Measurements from ENCODE around the gene FMN1. TPM values are rescaled to one million over a fixed set of nuclear protein-coding genes. Genes with fewer than 3 reads are reported as not detected.

FMN1 gene
- total and polyA plus RNA-seq, 7 donors = 0.21 to 20.0 (median 2.5) TPM

DNA sequence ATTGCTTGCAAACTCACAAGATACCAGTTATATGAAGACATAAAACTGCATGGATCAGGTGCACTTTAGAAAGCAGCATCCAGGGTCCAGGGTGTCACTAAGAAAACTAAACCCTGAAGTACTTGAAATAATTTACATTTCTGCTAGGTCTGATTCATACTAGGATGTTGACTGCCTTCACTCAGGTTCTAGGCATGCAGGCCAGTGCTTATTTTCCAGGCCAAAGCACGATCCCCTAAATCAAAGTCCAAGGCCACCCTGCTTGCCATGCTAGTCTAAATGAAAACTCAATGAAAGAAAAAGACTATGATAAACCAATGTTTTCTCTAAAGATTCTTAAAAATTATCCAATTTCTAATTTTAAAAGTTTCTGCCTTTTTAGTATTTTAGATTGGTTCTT is 427.3 kb downstream of the FMN1 start:
- ATAC-seq (no peak), DNase-seq (no peak)
- 88 to 95% (median 89%) methylated on average over 1 of the region's 1 CpG for WGBS, 3 donors
- no peaks in the 10 kb centered on the region for H3K4me1 ChIP-seq
- no peaks in the 10 kb centered on the region for H3K36me3 ChIP-seq (ENCODE audit: insufficient read depth in 1 of 2, low read depth in 1 of 2)
- no peaks in the 10 kb centered on the region for H3K27me3 ChIP-seq (ENCODE audit: insufficient read depth in 3 of 3, low read length in 2 of 3)
- H3K4me3 ChIP-seq = no peak overlapping the region
- H3K9me3 ChIP-seq = no peaks in the 10 kb centered on the region
- no peak overlapping the region for H3K27ac ChIP-seq
- intact Hi-C loops (cut with DNase I) = no loop called here
- TF ChIP-seq CTCF (IDR thresholded peaks at IDR 0.05) = no peak

DNA sequence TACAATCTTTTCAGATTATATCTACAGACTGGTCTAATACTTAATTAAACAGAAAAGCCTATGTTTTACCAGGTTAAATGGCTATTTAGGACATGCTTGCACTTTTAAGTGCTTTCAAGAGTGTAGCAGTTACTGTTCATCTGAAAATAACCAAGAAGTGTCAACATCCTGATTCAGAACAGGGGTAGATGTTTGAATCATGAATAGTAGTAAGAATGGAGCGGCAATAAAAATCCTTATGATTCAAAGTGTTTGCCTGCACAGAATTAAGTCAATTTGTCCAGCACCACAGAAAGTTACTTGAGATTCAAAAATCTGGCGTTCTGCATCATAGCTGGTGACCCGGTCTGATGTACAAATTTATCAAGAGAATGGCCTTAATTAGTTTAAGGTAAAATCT is 428.4 kb downstream of the FMN1 start:
- Histone ChIP-seq H3K4me1 (no peaks in the 10 kb centered on the region), H3K4me3 (no peak overlapping the region), H3K36me3 (ENCODE audit: insufficient read depth in 1 of 2, low read depth in 1 of 2) (no peaks in the 10 kb centered on the region), H3K27ac (no peak overlapping the region), H3K27me3 (ENCODE audit: insufficient read depth in 3 of 3, low read length in 2 of 3) (no peaks in the 10 kb centered on the region), H3K9me3 (no peaks in the 10 kb centered on the region)
- 78 to 81% (median 81%) methylated on average over 3 of the region's 3 CpGs for WGBS, 3 donors
- no peak for TF ChIP-seq CTCF (IDR thresholded peaks at IDR 0.05)
- intact Hi-C loops (cut with DNase I) = no loop called here
- DNase-seq = no peak
- ATAC-seq = no peak

DNA sequence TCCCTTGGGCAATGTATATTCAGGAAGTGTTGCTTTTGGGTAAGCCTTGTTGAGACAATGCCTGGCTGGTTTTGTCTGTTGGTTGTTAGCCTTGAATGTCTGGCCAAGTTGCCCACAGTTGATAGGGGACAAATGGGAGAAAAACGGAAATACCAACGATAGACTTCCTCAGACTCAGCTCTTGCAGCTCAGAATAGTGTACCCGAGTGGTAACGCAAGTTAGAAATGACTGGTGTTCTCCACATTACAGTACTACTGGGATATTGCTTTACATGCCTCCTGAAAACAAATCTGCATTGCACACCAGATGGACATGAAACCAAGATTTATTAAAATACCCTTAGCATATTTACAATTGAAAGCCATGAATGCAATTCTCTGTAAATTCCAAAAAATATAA is 429.3 kb downstream of the FMN1 start:
- Histone ChIP-seq H3K27ac (no peak overlapping the region), H3K4me3 (no peak overlapping the region), H3K36me3 (ENCODE audit: insufficient read depth in 1 of 2, low read depth in 1 of 2) (no peaks in the 10 kb centered on the region), H3K9me3 (no peaks in the 10 kb centered on the region), H3K4me1 (no peaks in the 10 kb centered on the region), H3K27me3 (ENCODE audit: insufficient read depth in 3 of 3, low read length in 2 of 3) (peaks cover 0 to 3% (median 0%) of the 10 kb centered on the region in 3 donors)
- WGBS, 3 donors = 59 to 66% (median 61%) methylated on average over 4 of the region's 4 CpGs
- intact Hi-C loops (cut with DNase I) = no loop called here
- DNase-seq (no peak), ATAC-seq (no peak)
- no peak for TF ChIP-seq CTCF (IDR thresholded peaks at IDR 0.05)

GRCh38 chr15:32763295-32763694 is 431.2 kb downstream of the FMN1 start:
- H3K27me3 ChIP-seq (ENCODE audit: insufficient read depth in 3 of 3, low read length in 2 of 3) = peaks cover 0 to 3% (median 0%) of the 10 kb centered on the region in 3 donors
- intact Hi-C loops (cut with DNase I) = no loop called here
- no peak for TF ChIP-seq CTCF (IDR thresholded peaks at IDR 0.05)
- H3K4me3 ChIP-seq = no peak overlapping the region
- no peak overlapping the region for H3K27ac ChIP-seq
- H3K36me3 ChIP-seq (ENCODE audit: insufficient read depth in 1 of 2, low read depth in 1 of 2) = no peaks in the 10 kb centered on the region
- H3K9me3 ChIP-seq = no peaks in the 10 kb centered on the region
- WGBS, 3 donors = 81 to 89% (median 86%) methylated on average over 1 of the region's 1 CpG
- DNase-seq (no peak), ATAC-seq (no peak)
- H3K4me1 ChIP-seq = no peaks in the 10 kb centered on the region

DNA sequence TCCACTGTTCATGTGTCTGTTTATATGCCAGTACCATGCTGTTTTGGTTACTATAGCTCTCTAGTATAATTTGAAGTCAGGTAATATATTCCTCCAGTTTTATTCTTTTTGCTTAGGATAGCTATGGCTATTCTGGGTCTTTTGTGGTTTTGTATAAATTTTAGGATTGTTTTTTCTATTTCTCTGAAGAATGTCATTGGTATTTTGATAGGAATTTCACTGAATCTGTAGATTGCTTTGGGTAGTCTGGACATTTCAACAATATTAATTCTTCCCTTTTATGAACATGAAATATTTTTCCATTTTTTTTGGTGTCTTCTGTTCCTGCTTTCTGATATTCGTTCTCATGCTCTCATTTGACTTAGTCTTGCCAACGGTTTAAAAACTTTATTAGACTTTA is 437.1 kb downstream of the FMN1 start:
- Histone ChIP-seq H3K4me3 (no peak overlapping the region), H3K27me3 (ENCODE audit: insufficient read depth in 3 of 3, low read length in 2 of 3) (peaks cover 0 to 3% (median 0%) of the 10 kb centered on the region in 3 donors), H3K9me3 (no peaks in the 10 kb centered on the region), H3K4me1 (no peaks in the 10 kb centered on the region), H3K27ac (no peak overlapping the region), H3K36me3 (ENCODE audit: insufficient read depth in 1 of 2, low read depth in 1 of 2) (no peaks in the 10 kb centered on the region)
- intact Hi-C loops (cut with DNase I) = no loop called here
- ATAC-seq = no peak
- TF ChIP-seq CTCF (IDR thresholded peaks at IDR 0.05) = no peak
- DNase-seq = no peak
- WGBS, 3 donors = 64 to 76% (median 66%) methylated on average over 2 of the region's 2 CpGs

All from psoas muscle (tissue), 8 donors.